ENCODE data around the gene TENM3.

Gene TENM3

DNA sequence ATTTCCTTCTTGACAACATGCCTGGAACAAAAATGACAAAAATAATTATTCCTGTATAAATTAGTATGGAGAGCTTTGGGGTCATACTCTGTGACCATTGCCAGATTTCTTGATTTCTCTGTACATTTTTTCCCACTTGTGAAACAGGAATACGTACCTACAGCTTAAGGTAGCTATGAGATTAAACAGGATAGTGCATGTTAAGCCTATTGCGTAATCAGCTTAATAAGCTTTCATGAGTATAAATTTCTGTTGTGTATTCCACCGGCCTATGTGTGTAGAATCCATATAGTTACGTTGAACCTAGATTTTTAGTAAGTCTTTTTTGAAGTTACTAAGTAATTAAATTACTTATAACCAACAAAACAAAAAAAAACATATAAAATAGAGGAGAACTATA lies 339.0 kb downstream of the TENM3 start:
- no peak for DNase-seq

- DNase-seq = no peak
These were observed 340.7 kb downstream of the TENM3 start for GRCh38 chr4:182583703-182584415.

DNA sequence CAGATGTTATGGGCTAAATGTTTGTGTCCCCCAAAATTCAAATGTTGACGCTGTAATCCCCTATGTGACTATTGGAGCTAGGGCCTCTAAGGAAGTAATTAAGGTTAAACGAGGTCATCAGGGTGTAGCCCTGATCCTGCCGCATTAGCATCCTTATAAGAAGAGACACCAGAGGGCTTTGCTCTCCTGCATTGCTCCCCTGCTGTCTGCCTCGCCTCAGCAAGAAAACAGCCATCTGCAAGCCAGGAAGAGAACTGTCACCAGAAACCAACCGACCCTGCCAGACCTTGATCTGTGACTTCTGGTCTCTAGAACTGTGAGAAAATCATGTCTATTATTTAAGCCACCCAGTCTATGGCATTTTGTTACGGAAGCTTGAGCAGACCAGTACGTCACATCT lies 342.1 kb downstream of the TENM3 start:
- DNase-seq = no peak

DNA sequence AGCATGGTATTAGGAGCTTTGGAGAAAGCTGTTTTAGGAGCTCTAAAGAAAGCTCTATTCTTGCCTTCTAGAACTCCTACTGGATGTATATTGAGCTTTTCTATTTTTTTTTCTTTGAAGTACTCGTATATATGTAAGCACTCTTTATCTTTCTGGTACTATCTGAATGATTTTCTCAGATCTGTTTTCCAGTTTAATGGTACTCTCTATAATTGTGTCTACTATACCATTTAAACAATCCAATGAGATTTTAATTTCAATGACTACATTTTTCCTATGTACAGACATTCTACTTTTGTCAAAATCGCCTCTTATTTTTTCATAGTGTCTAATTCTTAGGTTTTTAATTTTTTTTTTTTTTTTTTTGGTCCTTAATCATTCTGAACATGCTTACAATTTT lies 345.9 kb downstream of the TENM3 start:
- DNase-seq = no peak

GRCh38 chr4:182593402-182593801 lies 350.2 kb downstream of the TENM3 start:
- no peak for DNase-seq

DNA sequence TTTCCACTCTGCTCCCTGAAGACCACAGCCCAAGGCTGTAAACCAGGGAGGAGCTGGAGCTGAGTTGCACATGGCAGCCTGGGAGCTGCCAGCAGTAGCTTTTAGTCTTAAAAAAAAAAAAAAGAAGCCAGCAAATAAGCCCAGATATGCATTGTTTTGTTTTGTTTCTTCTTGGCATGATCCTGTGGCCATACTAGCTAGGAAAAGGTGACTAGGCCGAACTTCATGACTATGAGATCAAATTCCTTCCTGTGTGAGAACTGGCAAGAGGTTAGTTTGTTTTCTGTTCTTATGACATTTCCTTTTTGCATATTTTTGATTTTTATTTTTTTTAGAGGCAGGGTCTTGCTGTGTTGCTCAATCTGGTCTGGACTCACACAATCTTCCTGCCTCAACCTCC lies 350.7 kb downstream of the TENM3 start:
- no peak for DNase-seq

GRCh38 chr4:182600093-182600492 lies 356.9 kb downstream of the TENM3 start:
- no peak for DNase-seq

- DNase-seq = no peak
These were observed 357.7 kb downstream of the TENM3 start for GRCh38 chr4:182600856-182601255.

GRCh38 chr4:182604161-182604622 lies 361.0 kb downstream of the TENM3 start:
- DNase-seq = no peak

- no peak for DNase-seq
These were observed 361.8 kb downstream of the TENM3 start for GRCh38 chr4:182604953-182605352.

DNA sequence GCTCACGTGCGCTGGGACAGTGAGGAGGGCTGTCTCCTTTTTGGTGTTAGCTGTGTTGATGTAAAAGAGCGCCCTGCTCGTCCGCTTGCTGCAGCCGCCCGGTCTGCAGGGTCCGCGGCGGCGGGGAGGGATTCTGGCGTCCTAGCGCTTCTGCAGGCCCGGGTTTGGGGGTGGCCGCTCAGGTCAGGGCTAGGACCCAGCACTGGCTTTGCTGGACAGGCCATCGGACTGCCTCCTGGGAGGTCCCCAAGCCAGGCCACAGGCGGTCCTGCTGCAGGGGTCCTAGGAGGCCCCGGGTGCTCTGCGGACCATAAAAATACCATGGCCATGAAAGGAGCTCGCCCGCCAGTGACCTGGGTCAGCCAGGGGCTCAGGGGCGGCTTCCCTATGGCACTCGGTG lies 365.3 kb downstream of the TENM3 start:
- DNase-seq = no peak

DNA sequence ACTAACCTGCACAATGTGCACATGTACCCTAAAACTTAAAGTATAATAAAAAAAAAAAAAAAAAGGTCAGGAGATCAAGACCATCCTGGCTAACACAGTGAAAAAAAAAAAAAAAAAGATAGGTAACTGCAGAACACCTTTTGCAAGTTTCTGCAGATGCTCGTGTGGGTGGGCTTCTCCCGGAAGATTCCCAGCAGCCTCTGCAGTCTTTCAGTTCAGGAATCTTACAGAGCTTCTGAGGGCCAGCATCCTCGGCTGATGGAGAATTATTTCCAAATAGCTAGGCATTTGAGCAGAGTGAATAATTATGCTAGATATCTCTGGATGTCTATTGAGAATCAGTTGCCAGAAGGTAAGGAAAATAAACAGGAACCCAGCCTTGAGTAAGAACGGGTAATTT lies 373.3 kb downstream of the TENM3 start:
- no peak for DNase-seq

DNA sequence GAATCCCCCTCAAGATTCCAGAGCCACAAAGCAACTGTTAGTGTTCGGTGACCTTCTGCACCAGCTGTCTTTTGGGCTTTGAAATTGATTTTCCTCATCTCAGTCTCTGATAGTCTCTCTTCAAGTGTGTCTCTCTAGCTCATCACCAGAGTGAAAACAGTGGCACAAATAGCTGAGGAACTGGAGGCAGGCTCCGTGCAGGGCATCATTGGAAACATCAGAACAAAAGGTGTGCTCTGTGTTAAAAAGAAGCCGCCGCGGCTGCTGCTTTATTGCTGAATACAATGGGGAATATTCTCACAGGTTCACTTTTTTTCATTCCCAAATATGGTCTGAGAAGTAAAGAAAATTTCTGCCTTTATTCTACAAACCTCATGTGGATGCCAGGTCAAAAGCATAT lies 376.5 kb downstream of the TENM3 start:
- no peak for DNase-seq

DNA sequence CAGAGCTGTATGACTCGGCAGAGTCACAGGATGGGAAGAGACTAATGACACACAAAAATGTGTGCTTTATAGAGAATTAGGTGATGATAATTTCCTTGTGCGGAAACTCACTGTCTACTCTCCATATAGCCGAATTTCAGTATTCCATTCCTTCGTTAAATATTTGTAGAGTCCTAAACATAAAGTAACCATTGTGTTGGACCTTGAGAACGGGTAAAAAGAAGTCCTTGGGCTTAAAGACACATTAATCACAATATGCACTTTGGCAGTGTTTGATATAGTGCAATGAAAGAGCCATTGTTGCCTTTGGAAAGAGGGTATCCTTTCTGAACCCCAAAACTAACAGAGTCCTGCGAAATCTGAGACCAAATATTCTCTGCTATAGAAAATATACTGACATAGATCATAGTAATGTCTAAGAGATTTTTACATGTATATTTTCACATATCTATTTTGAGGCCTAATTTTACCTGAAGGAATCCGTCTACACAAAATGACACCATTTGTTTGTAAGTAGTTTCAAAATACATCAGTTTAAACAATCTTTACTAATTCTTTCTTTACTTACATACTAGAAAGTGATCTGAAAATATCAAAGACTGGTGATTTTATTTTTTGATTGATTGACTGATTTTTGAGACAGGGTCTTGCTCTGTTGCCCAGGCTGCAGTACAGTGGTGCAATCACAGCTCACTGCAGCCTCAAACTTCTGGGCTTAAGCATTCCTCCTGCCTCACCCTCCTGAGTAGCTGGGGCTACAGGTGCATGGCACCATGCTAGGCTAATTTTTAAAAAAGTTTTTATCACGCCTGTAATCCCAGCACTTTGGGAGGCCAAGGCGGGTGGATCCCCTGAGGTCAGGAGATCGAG lies 377.1 kb downstream of the TENM3 start:
- no peak for DNase-seq

- no peak for DNase-seq
These were observed 381.1 kb downstream of the TENM3 start for GRCh38 chr4:182624281-182624680.

DNA sequence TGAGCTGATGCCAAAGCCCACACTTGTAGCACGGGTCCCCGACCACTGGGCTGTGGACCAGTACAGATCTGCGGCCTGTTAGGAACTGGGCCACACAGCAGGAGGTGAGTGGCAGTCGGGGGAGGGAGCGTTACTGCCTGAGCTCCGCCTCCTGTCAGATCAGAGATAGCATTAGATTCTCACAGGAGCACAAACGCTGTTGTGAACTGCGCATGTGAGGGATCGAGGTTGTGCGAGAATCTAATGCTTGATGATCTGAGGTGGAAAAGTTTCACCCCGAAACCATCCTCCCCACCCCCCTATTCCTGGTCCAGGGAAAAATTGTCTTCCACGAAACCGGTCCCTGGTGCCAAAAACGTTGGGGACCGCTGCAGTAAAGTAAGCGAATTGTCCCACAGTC lies 382.0 kb downstream of the TENM3 start:
- no peak for DNase-seq

DNA sequence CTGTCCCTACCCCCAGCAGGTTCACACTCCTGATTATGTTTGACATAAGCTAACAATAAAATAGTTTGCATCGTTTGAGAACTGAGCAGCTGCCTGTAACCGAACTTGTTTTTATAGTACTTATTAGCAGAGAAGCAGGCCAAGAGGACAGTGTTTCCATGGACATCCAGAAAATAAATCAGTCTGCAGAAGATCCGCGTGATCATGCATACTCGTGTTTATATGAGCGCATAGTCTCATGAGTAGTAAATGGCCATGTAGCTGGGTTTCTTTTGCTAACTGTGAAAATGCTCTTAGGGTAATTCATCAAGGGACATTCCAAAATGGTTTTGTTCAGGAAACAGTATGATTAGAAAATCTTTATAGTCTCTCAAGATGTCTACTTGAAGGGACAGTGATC lies 384.8 kb downstream of the TENM3 start:
- no peak for DNase-seq

- no peak for DNase-seq
These were observed 385.3 kb downstream of the TENM3 start for GRCh38 chr4:182628544-182628943.

DNA sequence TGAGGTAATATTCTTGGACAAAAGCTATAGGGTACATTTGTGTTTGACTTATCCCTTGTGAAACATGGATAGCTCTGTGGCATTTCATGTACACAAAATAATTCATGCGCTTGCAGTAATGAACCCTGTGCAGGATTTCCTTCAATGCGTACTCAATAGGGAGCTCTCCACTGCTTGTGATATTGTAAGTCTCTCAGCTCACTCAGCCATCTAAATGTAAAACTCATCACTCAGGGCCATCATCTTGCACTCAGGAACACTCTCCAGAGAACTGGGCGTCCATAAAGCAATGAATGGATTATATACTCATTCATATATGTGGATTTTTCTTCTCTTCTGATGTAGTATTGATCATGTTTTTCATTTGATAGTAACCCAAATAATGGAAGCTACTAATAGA lies 385.9 kb downstream of the TENM3 start:
- no peak for DNase-seq

GRCh38 chr4:182640491-182640890 lies 397.3 kb downstream of the TENM3 start:
- no peak for DNase-seq

- no peak for DNase-seq
These were observed 397.7 kb downstream of the TENM3 start for GRCh38 chr4:182640932-182641331.

DNA sequence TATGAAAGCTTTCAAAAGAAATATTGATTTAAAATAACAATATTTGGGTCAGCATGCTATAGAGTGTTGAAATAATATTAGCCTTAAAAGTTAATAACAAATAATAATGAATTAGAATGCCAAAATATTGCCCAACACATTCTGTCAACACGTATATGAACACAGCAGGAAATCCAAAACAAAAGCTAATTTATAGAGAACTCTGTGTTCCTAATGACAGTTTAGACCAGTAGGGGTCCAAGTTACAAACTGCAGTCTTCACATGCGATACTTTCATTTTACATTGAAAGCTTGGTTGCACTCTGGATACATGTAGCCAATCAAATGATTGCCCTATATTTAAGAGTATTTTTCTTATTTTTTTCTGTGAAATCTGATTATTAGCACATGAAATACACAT lies 399.6 kb downstream of the TENM3 start:
- no peak for DNase-seq

DNA sequence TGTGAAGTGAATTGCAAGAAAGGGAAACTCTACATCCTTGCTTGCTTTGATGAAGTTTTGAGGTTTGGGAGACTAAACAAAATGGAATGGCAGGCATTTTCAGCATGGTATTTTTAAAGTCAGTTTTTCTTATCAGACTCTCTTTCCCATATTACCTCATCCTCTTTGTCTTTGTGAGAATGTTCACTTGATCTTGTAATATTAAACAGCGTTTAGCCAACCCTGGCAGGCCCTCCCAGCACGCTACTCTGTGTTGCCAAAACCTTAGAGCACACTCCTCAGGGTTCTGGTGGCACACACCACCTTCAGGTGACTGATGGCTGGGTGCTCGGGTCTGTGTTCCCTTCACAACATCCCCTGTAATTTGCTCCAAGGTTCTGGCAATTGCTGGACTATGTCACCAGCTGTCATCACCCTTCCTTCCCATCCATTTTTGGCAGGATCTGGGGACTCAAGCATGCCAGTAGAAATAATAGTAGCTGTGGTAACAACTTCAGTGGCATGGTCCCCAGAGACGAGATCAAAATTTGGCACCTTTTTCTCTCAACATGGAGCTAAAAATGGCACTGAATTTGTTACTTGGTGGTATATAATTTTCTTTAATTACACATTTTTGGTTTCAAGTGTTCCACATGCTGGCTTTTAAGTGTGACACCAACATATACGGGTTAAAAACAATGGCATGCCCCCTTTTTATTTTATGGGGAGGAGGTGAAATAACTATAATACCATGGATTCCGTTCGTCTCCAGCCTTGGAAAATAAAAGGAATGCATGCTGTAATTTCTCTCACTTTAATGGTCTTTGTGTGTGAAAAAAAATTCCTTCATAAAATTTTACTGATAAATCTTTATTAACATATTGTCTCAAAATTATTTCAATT lies 400.8 kb downstream of the TENM3 start:
- no peak for DNase-seq
